SK-N-SH treated with all-trans-retinoic acid at 6 μM for 48 hours (cell line): ENCODE data around the gene HADHB.

Source experiments
- ARNTL ChIP-seq: fragments of 450-650 bp; formaldehyde crosslinking; IDR thresholded peaks from 2 replicates; pipeline ENCODE4 v1.5.0; 2020; ENCODE audit warnings: low read depth, mild to moderate bottlenecking, moderate library complexity, borderline replicate concordance
- CREB5 ChIP-seq: fragments of 250-450 bp; sonication (Bioruptor Pico); IDR thresholded peaks from 2 replicates; pipeline ENCODE4 v1.5.1; 2020; ENCODE audit warnings: low read depth, mild to moderate bottlenecking, moderate library complexity
- GLIS3 ChIP-seq: fragments of 250-450 bp; sonication (Bioruptor Pico); IDR thresholded peaks from 2 replicates; pipeline ENCODE4 v1.5.0; 2020; ENCODE audit warnings: mild to moderate bottlenecking, moderate library complexity
- RARB ChIP-seq: fragments of 250-450 bp; sonication (Bioruptor Pico); IDR thresholded peaks from 2 replicates; pipeline ENCODE4 v1.8.0; 2021; ENCODE audit warnings: mild to moderate bottlenecking, moderate library complexity
- TCF4 ChIP-seq: fragments of 250-450 bp; sonication (Bioruptor Pico); IDR thresholded peaks from 2 replicates; pipeline ENCODE4 v1.8.0; 2021; ENCODE audit warnings: mild to moderate bottlenecking, moderate library complexity, borderline replicate concordance
- ZFP3 ChIP-seq: fragments of 250-450 bp; sonication (Bioruptor Pico); IDR thresholded peaks from 2 replicates; pipeline ENCODE4 v1.5.0; 2020; ENCODE audit warnings: mild to moderate bottlenecking, moderate library complexity
- ZFP30 ChIP-seq: fragments of 450-650 bp; formaldehyde crosslinking; IDR thresholded peaks from 2 replicates; pipeline ENCODE4 v1.5.0; 2022; ENCODE audit warnings: mild to moderate bottlenecking, moderate library complexity
- TF ChIP-seq, protein P1 (sequence below): fragments of 250-450 bp; sonication (Bioruptor Pico); IDR thresholded peaks from 2 replicates; pipeline ENCODE4 v1.8.0; 2020; ENCODE audit warnings: mild to moderate bottlenecking, moderate library complexity, borderline replicate concordance
- TF ChIP-seq, protein P2 (sequence below): fragments of 250-450 bp; sonication (Bioruptor Pico); IDR thresholded peaks from 2 replicates; pipeline ENCODE4 v1.5.0; 2020; ENCODE audit warnings: mild to moderate bottlenecking, moderate library complexity

- no peak for TF ChIP-seq ZFP30 (CRISPR knock-in tag)
- TF ChIP-seq CREB5 (CRISPR knock-in tag), result no peak
- no peak for TF ChIP-seq RARB (CRISPR knock-in tag)
- TF ChIP-seq, protein P1, sequence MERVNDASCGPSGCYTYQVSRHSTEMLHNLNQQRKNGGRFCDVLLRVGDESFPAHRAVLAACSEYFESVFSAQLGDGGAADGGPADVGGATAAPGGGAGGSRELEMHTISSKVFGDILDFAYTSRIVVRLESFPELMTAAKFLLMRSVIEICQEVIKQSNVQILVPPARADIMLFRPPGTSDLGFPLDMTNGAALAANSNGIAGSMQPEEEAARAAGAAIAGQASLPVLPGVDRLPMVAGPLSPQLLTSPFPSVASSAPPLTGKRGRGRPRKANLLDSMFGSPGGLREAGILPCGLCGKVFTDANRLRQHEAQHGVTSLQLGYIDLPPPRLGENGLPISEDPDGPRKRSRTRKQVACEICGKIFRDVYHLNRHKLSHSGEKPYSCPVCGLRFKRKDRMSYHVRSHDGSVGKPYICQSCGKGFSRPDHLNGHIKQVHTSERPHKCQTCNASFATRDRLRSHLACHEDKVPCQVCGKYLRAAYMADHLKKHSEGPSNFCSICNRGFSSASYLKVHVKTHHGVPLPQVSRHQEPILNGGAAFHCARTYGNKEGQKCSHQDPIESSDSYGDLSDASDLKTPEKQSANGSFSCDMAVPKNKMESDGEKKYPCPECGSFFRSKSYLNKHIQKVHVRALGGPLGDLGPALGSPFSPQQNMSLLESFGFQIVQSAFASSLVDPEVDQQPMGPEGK, result no peak
- TF ChIP-seq ZFP3 (CRISPR knock-in tag), result no peak
- TF ChIP-seq TCF4, result no peak
- TF ChIP-seq ARNTL, result no peak
- no peak for TF ChIP-seq GLIS3
- TF ChIP-seq, protein P2, sequence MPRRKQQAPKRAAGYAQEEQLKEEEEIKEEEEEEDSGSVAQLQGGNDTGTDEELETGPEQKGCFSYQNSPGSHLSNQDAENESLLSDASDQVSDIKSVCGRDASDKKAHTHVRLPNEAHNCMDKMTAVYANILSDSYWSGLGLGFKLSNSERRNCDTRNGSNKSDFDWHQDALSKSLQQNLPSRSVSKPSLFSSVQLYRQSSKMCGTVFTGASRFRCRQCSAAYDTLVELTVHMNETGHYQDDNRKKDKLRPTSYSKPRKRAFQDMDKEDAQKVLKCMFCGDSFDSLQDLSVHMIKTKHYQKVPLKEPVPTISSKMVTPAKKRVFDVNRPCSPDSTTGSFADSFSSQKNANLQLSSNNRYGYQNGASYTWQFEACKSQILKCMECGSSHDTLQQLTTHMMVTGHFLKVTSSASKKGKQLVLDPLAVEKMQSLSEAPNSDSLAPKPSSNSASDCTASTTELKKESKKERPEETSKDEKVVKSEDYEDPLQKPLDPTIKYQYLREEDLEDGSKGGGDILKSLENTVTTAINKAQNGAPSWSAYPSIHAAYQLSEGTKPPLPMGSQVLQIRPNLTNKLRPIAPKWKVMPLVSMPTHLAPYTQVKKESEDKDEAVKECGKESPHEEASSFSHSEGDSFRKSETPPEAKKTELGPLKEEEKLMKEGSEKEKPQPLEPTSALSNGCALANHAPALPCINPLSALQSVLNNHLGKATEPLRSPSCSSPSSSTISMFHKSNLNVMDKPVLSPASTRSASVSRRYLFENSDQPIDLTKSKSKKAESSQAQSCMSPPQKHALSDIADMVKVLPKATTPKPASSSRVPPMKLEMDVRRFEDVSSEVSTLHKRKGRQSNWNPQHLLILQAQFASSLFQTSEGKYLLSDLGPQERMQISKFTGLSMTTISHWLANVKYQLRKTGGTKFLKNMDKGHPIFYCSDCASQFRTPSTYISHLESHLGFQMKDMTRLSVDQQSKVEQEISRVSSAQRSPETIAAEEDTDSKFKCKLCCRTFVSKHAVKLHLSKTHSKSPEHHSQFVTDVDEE (CRISPR knock-in tag), result no peak
Observed at GRCh38 chr2:26229595-26229994, 15.1 kb upstream of the HADHB start.
